ENCODE data around the gene NUP58. TPM values are rescaled to one million over a fixed set of nuclear protein-coding genes. Genes with fewer than 3 reads are reported as not detected.

The NUP58 gene
- total RNA-seq, 1 experiment from 2014 or later: 46.1 TPM

GRCh38 chr13:25365720-25366235 is 64.4 kb downstream of the NUP58 start:
- H3K9me3 ChIP-seq (ENCODE audit: low read length): no peaks in the 10 kb centered on the region
- intact Hi-C loops (cut with micrococcal nuclease): no loop called here
- no TSS peak for BruUV-seq (replicated peaks)

GRCh38 chr13:25371158-25371874 is 69.9 kb downstream of the NUP58 start:
- Histone ChIP-seq H3F3A (ENCODE audit: low read length, unreplicated experiment) (no peaks in the 10 kb centered on the region), H3K27ac (ENCODE audit: low read length) (no peak overlapping the region), H3K9me3 (ENCODE audit: low read length) (no peaks in the 10 kb centered on the region), H3K27me3 (ENCODE audit: low read length) (peaks cover 67% of the 10 kb centered on the region), H3K79me2 (ENCODE audit: low read length) (no peaks in the 10 kb centered on the region), H3K36me3 (ENCODE audit: low read depth, low read length) (no peaks in the 10 kb centered on the region), H2AFZ (ENCODE audit: low read length) (no peak overlapping the region), H3K9ac (ENCODE audit: low read length) (no peak overlapping the region), H4K20me1 (ENCODE audit: low read length) (no peaks in the 10 kb centered on the region), H3K4me2 (ENCODE audit: low read length) (no peak overlapping the region), H3K9me2 (replicated peaks; ENCODE audit: low read length) (no peaks in the 10 kb centered on the region), H3K4me3 (ENCODE audit: low read length) (no peak overlapping the region), H3K4me1 (ENCODE audit: insufficient read depth, low read length) (no peaks in the 10 kb centered on the region)
- no peak for ATAC-seq
- POLR2A ChIA-PET (ENCODE audit: unreplicated experiment): no interaction called here
- CTCF ChIA-PET: no interaction called here
- intact Hi-C loops (cut with micrococcal nuclease): no loop called here
- BruUV-seq (replicated peaks): no TSS peak
- DNase-seq: no peak
- no peak for TF ChIP-seq EZH2phosphoT487 (IDR thresholded peaks at IDR 0.05; ENCODE audit: borderline replicate concordance, low read length)
- no peak for TF ChIP-seq EZH2 (IDR thresholded peaks at IDR 0.05; ENCODE audit: low read length, unreplicated experiment)
- no peak for TF ChIP-seq CTCF (conservative IDR thresholded peaks at IDR 0.05; ENCODE audit: low read depth, low read length)

More at GRCh38 chr13:25365720-25366235, 64.4 kb downstream of the NUP58 start:
- no peaks in the 10 kb centered on the region for H3K4me1 ChIP-seq (ENCODE audit: insufficient read depth, low read length)
- peaks cover 25% of the 10 kb centered on the region for H3K27me3 ChIP-seq (ENCODE audit: low read length)
- H3K36me3 ChIP-seq (ENCODE audit: low read depth, low read length): no peaks in the 10 kb centered on the region
- H4K20me1 ChIP-seq (ENCODE audit: low read length): no peaks in the 10 kb centered on the region
- H3K9ac ChIP-seq (ENCODE audit: low read length): no peak overlapping the region
- no peak overlapping the region for H3K27ac ChIP-seq (ENCODE audit: low read length)
- no peak overlapping the region for H2AFZ ChIP-seq (ENCODE audit: low read length)
- DNase-seq (no peak), ATAC-seq (no peak)
- no peaks in the 10 kb centered on the region for H3K79me2 ChIP-seq (ENCODE audit: low read length)
- TF ChIP-seq CTCF (conservative IDR thresholded peaks at IDR 0.05; ENCODE audit: low read depth, low read length) (no peak), EZH2phosphoT487 (IDR thresholded peaks at IDR 0.05; ENCODE audit: borderline replicate concordance, low read length) (no peak), EZH2 (IDR thresholded peaks at IDR 0.05; ENCODE audit: low read length, unreplicated experiment) (no peak)
- ChIA-PET POLR2A (ENCODE audit: unreplicated experiment) (no interaction called here), CTCF (no interaction called here)
- no peak overlapping the region for H3K4me2 ChIP-seq (ENCODE audit: low read length)
- H3K9me2 ChIP-seq (replicated peaks; ENCODE audit: low read length): no peaks in the 10 kb centered on the region
- no peak overlapping the region for H3K4me3 ChIP-seq (ENCODE audit: low read length)
- no peaks in the 10 kb centered on the region for H3F3A ChIP-seq (ENCODE audit: low read length, unreplicated experiment)

GRCh38 chr13:25371875-25372283 is 70.5 kb downstream of the NUP58 start, which contains the start of gene ATP8A2:
TSS of gene ATP8A2 (plus strand) at chr13:25371974. CDS start at chr13:25372213, 239 bp downstream.
- Histone ChIP-seq H3K4me1 (ENCODE audit: insufficient read depth, low read length) (no peaks in the 10 kb centered on the region), H3K4me2 (ENCODE audit: low read length) (no peak within 1 kb of the TSS), H3K36me3 (ENCODE audit: low read depth, low read length) (no peaks in the 10 kb centered on the region), H2AFZ (ENCODE audit: low read length) (no peak within 1 kb of the TSS), H3K4me3 (ENCODE audit: low read length) (no peak within 1 kb of the TSS), H3K27ac (ENCODE audit: low read length) (no peak within 1 kb of the TSS), H3K79me2 (ENCODE audit: low read length) (no peaks in the 10 kb centered on the region), H3K27me3 (ENCODE audit: low read length) (peaks cover 67% of the 10 kb centered on the region), H3K9me3 (ENCODE audit: low read length) (no peaks in the 10 kb centered on the region), H3K9me2 (replicated peaks; ENCODE audit: low read length) (no peaks in the 10 kb centered on the region), H3K9ac (ENCODE audit: low read length) (no peak within 1 kb of the TSS), H3F3A (ENCODE audit: low read length, unreplicated experiment) (no peaks in the 10 kb centered on the region), H4K20me1 (ENCODE audit: low read length) (no peaks in the 10 kb centered on the region)
- BruUV-seq (replicated peaks): no TSS peak
- ChIA-PET CTCF (no interaction called here), POLR2A (ENCODE audit: unreplicated experiment) (no interaction called here)
- TF ChIP-seq EZH2phosphoT487 (IDR thresholded peaks at IDR 0.05; ENCODE audit: borderline replicate concordance, low read length) (no peak), EZH2 (IDR thresholded peaks at IDR 0.05; ENCODE audit: low read length, unreplicated experiment) (no peak), CTCF (conservative IDR thresholded peaks at IDR 0.05; ENCODE audit: low read depth, low read length) (no peak)
- DNase-seq: no peak
- intact Hi-C loops (cut with micrococcal nuclease): no loop called here
- ATAC-seq: peak; percentile 27; the same call in 1 of the 2 replicates
